Measurements from ENCODE around the gene TTC14.
"Not testable (repeated sequence)": the region's sequence is repeated elsewhere in the genome, so short reads cannot be mapped to it uniquely, and the experiment has no call there.

Gene TTC14, protein sequence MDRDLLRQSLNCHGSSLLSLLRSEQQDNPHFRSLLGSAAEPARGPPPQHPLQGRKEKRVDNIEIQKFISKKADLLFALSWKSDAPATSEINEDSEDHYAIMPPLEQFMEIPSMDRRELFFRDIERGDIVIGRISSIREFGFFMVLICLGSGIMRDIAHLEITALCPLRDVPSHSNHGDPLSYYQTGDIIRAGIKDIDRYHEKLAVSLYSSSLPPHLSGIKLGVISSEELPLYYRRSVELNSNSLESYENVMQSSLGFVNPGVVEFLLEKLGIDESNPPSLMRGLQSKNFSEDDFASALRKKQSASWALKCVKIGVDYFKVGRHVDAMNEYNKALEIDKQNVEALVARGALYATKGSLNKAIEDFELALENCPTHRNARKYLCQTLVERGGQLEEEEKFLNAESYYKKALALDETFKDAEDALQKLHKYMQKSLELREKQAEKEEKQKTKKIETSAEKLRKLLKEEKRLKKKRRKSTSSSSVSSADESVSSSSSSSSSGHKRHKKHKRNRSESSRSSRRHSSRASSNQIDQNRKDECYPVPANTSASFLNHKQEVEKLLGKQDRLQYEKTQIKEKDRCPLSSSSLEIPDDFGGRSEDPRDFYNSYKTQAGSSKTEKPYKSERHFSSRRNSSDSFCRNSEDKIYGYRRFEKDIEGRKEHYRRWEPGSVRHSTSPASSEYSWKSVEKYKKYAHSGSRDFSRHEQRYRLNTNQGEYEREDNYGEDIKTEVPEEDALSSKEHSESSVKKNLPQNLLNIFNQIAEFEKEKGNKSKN

DNA sequence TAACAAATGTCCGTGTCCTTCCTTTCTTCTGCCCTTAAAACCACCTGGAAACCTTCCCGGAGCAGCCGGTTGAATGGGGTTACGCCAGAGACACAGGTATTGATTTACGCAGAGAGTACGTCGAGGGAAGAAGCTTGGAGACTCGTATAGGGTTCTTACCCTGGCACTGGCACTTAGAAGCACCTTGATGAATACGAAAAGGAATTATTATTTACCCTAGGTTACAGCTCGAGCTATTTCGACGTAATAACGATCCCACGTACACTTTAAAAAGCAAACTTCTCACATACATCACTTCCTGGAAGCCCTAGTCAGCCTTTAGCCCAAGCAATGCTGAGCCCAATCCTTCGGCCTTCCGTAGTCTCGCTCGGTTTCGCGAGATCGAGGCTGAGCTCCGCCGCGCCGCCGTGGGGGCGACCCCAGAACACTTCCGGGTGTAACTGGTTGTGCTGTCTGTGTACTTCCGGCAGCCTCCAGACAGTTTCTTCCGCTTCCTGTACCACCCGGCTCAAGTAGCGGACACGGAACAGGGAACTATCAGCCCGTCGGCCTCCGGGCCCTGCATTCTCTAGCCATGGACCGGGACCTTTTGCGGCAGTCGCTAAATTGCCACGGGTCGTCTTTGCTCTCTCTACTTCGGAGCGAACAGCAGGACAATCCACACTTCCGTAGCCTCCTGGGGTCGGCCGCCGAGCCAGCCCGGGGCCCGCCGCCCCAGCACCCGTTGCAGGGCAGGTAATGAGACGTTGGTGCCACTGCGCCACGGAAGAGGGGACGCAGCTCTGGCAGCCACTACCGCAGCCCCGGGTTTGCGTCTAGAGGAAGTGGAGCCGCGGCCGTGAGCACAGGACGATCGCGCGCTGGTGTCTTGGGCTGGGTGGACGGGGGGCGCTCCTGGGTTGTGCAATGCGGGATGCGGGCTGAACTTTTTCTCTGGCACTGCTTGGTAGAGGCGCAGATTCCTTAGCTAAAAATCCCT lies at the start of gene TTC14:
TTC14 (plus strand) TSS at position 476 of the 979 bp plus-strand sequence; CDS start at position 575, 99 bp downstream.
- peak within 1 kb of the TSS; percentile 70 for H3K9ac ChIP-seq (ENCODE audit: low read length)
- peaks cover 12% of the 10 kb centered on the region for H3K36me3 ChIP-seq (ENCODE audit: control insufficient read depth, insufficient read depth, low read length)
- H3K27me3 ChIP-seq (ENCODE audit: control insufficient read depth, insufficient read depth, low read length): no peaks in the 10 kb centered on the region
- peak within 1 kb of the TSS; percentile 96 for H3K4me3 ChIP-seq (ENCODE audit: low read length)
- peak within 1 kb of the TSS; percentile 63 for H3K27ac ChIP-seq (ENCODE audit: low read depth, low read length)
- H3K4me1 ChIP-seq (ENCODE audit: control insufficient read depth, insufficient read depth, low read length): no peaks in the 10 kb centered on the region

DNA sequence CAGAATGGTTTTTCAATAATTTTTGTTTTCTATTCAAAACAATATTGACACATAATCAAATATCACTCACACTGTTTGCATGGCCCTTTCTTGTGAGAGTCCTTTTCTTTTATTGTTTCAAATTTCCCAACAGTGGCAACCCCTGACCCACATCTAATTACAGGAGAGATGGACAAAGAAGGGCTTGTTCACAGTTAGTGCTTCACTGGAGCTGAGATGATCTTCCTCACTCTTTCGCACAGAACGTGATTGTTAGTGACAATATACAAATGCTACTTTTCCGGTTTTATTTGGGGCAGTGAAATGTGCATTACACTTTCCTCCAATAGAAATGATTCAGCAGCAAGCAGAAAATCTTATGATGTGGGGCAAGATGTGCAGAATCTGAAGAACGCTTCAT lies 38.6 kb upstream of the TTC14 start:
- H3K4me3 ChIP-seq (ENCODE audit: low read length): no peak overlapping the region
- H3K27me3 ChIP-seq (ENCODE audit: control insufficient read depth, insufficient read depth, low read length): no peaks in the 10 kb centered on the region
- H3K4me1 ChIP-seq (ENCODE audit: control insufficient read depth, insufficient read depth, low read length): no peaks in the 10 kb centered on the region
- H3K9ac ChIP-seq (ENCODE audit: low read length): no peak overlapping the region
- H3K27ac ChIP-seq (ENCODE audit: low read depth, low read length): no peak overlapping the region
- H3K36me3 ChIP-seq (ENCODE audit: control insufficient read depth, insufficient read depth, low read length): no peaks in the 10 kb centered on the region

DNA sequence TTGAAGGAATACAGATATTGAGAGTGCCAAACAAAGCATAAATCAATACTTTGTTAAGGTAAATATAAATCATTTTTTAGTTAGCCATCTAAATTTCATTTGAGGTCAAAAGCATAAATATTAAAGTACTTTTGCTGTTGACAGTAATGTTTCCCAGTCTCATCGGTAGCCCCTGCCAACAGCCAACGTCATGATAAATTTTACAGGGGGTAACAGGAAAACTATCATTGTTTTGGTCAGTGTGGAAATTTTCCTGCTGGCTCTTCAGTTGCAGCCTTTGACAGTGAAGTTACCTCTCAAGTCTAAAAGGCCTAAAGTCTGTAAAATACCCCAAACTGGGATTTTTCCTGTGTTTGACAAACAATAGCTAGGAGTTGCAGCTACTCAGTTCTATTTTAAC lies 37.3 kb upstream of the TTC14 start:
- Histone ChIP-seq H3K27ac (ENCODE audit: low read depth, low read length) (no peak overlapping the region), H3K36me3 (ENCODE audit: control insufficient read depth, insufficient read depth, low read length) (no peaks in the 10 kb centered on the region), H3K4me3 (ENCODE audit: low read length) (no peak overlapping the region), H3K27me3 (ENCODE audit: control insufficient read depth, insufficient read depth, low read length) (no peaks in the 10 kb centered on the region), H3K9ac (ENCODE audit: low read length) (no peak overlapping the region), H3K4me1 (ENCODE audit: control insufficient read depth, insufficient read depth, low read length) (no peaks in the 10 kb centered on the region)

DNA sequence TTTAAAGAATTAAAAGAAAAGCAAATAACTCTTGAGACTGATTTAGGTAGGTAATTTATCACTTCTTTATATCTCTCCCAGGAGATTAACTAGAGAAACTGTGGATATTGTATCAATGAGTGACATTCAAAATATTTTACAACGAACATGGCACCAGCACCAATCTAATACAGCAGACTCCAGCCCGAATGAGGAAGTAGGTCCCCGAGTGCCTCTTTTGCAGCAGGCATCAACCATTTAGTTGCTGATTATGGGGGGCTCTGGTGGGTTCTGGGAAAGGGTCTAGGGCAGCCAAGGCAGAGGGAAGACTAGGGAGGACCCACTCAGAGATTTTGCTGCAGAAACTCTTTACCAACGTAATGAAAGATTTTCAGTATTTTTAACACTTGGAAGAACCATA lies 31.7 kb upstream of the TTC14 start:
- Histone ChIP-seq H3K4me1 (ENCODE audit: control insufficient read depth, insufficient read depth, low read length) (no peaks in the 10 kb centered on the region), H3K36me3 (ENCODE audit: control insufficient read depth, insufficient read depth, low read length) (no peaks in the 10 kb centered on the region), H3K9ac (ENCODE audit: low read length) (no peak overlapping the region), H3K27me3 (ENCODE audit: control insufficient read depth, insufficient read depth, low read length) (no peaks in the 10 kb centered on the region), H3K4me3 (ENCODE audit: low read length) (no peak overlapping the region), H3K27ac (ENCODE audit: low read depth, low read length) (no peak overlapping the region)

DNA sequence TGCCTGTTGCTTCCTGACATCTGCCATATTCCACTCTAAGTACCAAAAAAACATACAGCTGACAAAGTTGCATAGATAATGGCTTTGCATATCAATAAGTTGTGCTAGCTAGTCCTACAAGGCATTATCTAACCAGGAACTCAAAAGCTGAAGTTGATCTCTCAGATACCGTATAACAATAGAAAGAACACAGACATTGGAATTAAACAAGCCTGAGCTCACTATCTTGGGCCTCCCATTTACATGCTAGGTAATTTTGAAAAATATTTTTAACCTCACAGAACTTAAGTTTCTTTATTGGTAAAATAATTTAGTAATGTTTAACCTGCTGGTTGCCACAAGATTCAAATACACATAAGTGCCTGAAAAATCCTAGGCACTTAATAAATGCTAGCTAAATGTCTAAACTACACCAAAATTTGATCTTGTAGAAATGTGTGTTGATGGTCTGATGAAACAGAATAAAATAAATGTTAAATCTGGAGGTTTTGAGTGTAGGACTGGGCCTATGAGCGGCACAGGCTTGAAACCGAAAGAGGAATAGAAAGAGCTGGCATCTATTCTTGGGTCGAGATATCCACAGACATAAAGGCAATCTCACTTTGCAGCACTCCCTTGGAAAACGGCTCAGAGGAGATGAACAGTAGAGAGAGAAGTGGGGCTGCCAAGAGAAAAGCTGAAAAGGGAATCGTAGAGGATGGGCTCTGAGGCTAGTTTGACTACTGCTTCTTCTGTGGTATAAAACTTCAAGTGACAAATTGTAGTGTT lies 29.9 kb upstream of the TTC14 start:
- Histone ChIP-seq H3K4me3 (ENCODE audit: low read length) (no peak overlapping the region), H3K27me3 (ENCODE audit: control insufficient read depth, insufficient read depth, low read length) (no peaks in the 10 kb centered on the region), H3K4me1 (ENCODE audit: control insufficient read depth, insufficient read depth, low read length) (no peaks in the 10 kb centered on the region), H3K36me3 (ENCODE audit: control insufficient read depth, insufficient read depth, low read length) (no peaks in the 10 kb centered on the region), H3K27ac (ENCODE audit: low read depth, low read length) (no peak overlapping the region), H3K9ac (ENCODE audit: low read length) (no peak overlapping the region)

DNA sequence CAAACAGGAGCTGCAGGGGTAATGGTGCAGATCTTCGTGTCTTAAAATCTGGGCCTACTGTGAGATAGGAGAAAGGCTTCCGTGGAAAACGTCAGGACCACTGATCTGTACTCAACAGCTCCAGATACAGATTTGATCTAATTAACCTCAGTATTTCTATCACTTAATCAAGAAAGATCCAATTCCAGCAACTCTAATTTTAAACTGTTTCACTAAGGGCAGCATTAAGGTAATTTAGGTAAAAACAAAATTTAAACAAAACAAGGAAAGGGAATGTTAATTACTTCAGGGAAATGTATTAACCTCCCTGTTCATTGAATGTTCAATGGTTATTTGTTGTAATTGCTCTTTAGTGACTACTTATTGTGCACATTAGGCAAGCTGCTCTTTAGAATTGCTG lies 26.4 kb upstream of the TTC14 start:
- Histone ChIP-seq H3K9ac (ENCODE audit: low read length) (no peak overlapping the region), H3K4me1 (ENCODE audit: control insufficient read depth, insufficient read depth, low read length) (no peaks in the 10 kb centered on the region), H3K27me3 (ENCODE audit: control insufficient read depth, insufficient read depth, low read length) (no peaks in the 10 kb centered on the region), H3K36me3 (ENCODE audit: control insufficient read depth, insufficient read depth, low read length) (no peaks in the 10 kb centered on the region), H3K27ac (ENCODE audit: low read depth, low read length) (no peak overlapping the region), H3K4me3 (ENCODE audit: low read length) (no peak overlapping the region)

DNA sequence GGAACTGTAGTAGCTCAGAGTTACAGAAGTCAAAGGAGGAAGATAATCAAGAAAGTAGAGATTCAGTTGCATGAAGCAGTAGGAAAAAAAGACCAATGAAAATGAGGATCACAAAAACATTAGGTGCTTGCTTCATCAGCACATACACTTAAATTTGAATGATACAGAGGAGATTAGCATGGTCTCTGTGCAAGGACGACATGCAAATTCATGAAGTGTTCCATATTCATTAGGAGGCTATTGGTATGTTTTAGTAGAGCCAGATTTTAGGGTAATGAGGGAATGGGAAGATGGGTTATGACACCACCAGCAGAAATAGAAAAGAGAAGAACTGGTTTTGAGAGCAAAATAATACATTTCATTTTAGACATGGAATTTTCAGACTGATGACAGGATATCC lies 21.0 kb upstream of the TTC14 start:
- Histone ChIP-seq H3K4me1 (ENCODE audit: control insufficient read depth, insufficient read depth, low read length) (no peaks in the 10 kb centered on the region), H3K9ac (ENCODE audit: low read length) (no peak overlapping the region), H3K4me3 (ENCODE audit: low read length) (no peak overlapping the region), H3K27ac (ENCODE audit: low read depth, low read length) (no peak overlapping the region), H3K27me3 (ENCODE audit: control insufficient read depth, insufficient read depth, low read length) (no peaks in the 10 kb centered on the region), H3K36me3 (ENCODE audit: control insufficient read depth, insufficient read depth, low read length) (no peaks in the 10 kb centered on the region)

DNA sequence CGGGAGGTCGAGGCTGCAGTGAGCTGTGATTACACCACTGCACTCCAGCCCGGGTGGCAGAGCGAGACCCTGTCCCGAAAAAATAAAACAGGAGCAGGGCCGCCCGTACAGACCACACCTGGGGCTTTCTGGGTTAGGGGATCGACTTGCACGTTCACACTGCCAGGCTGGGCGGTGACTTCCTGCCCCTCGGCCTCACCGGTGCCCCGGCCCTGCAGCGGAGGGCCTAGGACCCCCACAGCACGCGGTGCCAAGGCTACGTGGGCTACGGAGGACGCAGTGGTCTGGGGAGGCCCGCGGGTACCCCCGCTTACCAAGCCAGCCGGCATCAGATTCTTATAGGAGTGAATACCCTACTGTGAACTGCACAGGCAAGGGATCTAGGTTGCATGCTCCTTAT lies 11.6 kb upstream of the TTC14 start:
- no peak overlapping the region for H3K4me3 ChIP-seq (ENCODE audit: low read length)
- H3K27me3 ChIP-seq (ENCODE audit: control insufficient read depth, insufficient read depth, low read length): no peaks in the 10 kb centered on the region
- no peak overlapping the region for H3K9ac ChIP-seq (ENCODE audit: low read length)
- no peaks in the 10 kb centered on the region for H3K4me1 ChIP-seq (ENCODE audit: control insufficient read depth, insufficient read depth, low read length)
- no peak overlapping the region for H3K27ac ChIP-seq (ENCODE audit: low read depth, low read length)
- no peaks in the 10 kb centered on the region for H3K36me3 ChIP-seq (ENCODE audit: control insufficient read depth, insufficient read depth, low read length)

DNA sequence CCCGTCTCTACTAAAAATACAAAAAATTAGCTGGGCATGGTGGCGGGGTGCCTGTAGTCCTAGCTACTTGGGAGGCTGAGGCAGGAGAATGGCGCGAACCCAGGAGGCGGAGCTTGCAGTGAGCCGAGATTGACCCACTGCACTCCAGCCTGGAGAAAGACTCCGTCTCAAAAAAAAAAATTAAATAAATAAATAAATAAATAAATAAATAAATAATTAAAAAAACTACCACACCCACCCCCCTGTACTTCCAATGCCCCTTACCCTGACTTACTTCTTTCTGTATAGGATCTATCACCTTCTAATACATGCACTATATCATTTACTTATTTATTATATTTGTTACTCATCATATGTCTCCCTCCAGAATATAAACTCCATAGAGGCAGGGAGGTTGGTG lies 8.3 kb upstream of the TTC14 start:
- H3K27me3 ChIP-seq (ENCODE audit: control insufficient read depth, insufficient read depth, low read length); H3K4me1 ChIP-seq (ENCODE audit: control insufficient read depth, insufficient read depth, low read length); H3K36me3 ChIP-seq (ENCODE audit: control insufficient read depth, insufficient read depth, low read length); H3K4me3 ChIP-seq (ENCODE audit: low read length); H3K9ac ChIP-seq (ENCODE audit: low read length); H3K27ac ChIP-seq (ENCODE audit: low read depth, low read length): not testable (repeated sequence)

DNA sequence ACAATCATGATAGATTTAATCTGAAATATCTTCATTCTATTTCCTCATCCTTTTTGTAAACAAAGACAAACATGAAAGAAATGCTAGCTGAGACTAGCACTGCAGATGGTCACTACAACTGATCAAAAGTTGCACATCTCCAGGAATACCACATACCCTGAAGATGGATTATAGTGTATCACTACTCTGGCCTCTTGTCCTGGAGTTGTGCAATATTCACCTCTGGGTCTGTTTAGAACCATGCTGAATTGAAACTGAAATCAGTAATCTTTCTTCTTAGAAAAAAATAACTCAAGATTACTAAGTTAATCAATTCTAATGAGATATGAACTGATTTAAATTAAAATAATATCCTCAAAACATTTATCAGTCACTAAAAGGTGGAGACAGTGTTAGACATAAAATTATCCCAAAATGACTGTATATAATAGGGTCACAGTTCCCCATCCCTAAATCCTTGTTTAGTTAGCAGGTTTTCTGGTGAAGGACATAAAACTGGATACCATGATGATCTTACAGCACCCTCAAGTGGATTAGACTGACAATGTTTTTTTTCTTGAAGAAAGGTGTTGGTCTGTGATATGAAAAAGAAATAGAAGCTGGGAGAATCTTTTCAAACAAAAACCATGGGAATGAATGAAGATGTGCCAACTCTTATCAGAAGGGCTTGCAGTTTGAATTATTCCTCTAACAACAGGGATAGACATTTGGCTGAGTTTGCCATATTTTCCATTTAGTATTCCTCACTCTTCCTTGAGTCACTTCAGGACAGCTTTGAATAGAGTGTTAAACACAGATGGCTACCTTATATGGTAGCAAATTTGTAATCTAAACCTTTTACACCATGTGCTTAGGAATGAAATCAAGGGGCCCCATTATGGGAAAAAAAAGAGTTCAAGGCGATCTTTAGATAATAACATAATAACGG lies 7.1 kb upstream of the TTC14 start:
- Histone ChIP-seq H3K9ac (ENCODE audit: low read length) (no peak overlapping the region), H3K27ac (ENCODE audit: low read depth, low read length) (no peak overlapping the region), H3K27me3 (ENCODE audit: control insufficient read depth, insufficient read depth, low read length) (no peaks in the 10 kb centered on the region), H3K4me1 (ENCODE audit: control insufficient read depth, insufficient read depth, low read length) (no peaks in the 10 kb centered on the region), H3K4me3 (ENCODE audit: low read length) (no peak overlapping the region), H3K36me3 (ENCODE audit: control insufficient read depth, insufficient read depth, low read length) (no peaks in the 10 kb centered on the region)

DNA sequence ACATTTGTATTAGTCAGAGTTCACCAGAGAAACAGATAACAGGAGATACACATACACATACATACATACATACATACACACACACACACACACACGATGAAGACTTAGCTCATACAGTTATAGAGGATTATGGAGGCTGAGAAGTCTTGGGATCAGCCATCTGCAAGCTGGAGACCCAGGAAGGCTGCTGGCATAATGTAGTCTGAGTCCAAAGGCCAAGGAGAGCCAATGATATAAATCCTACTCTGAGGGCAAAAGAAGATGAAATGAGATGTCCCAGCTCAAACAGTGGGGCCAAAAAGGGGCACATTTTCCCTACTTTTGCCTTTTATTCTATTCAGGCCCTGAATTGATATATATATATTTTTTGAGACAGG lies 6.4 kb upstream of the TTC14 start:
- no peak overlapping the region for H3K27ac ChIP-seq (ENCODE audit: low read depth, low read length)
- H3K4me3 ChIP-seq (ENCODE audit: low read length): no peak overlapping the region
- no peaks in the 10 kb centered on the region for H3K4me1 ChIP-seq (ENCODE audit: control insufficient read depth, insufficient read depth, low read length)
- H3K9ac ChIP-seq (ENCODE audit: low read length): no peak overlapping the region
- no peaks in the 10 kb centered on the region for H3K36me3 ChIP-seq (ENCODE audit: control insufficient read depth, insufficient read depth, low read length)
- no peaks in the 10 kb centered on the region for H3K27me3 ChIP-seq (ENCODE audit: control insufficient read depth, insufficient read depth, low read length)
